ENCODE data around the gene PARVB.

DNA sequence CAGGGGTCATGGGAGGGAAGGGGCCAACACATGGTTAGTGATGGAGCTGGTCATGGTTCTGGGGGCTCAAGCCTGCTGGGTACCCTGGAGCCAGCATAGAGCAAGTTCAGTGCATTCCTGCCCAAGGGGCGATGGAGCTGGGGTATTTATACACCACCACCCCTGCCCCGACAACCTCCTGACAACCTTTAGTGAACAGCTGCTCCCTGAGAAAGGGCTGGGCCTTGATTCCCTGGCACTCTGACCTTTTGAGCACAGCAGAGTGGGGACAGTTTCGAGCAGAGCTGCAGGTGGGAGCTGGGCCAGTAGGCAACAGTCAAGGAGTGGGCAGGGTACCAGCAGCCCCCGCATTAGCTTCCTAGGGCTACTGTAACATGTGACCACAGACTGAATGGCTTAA lies 162.6 kb downstream of the PARVB start:
- TF ChIP-seq, protein P1, sequence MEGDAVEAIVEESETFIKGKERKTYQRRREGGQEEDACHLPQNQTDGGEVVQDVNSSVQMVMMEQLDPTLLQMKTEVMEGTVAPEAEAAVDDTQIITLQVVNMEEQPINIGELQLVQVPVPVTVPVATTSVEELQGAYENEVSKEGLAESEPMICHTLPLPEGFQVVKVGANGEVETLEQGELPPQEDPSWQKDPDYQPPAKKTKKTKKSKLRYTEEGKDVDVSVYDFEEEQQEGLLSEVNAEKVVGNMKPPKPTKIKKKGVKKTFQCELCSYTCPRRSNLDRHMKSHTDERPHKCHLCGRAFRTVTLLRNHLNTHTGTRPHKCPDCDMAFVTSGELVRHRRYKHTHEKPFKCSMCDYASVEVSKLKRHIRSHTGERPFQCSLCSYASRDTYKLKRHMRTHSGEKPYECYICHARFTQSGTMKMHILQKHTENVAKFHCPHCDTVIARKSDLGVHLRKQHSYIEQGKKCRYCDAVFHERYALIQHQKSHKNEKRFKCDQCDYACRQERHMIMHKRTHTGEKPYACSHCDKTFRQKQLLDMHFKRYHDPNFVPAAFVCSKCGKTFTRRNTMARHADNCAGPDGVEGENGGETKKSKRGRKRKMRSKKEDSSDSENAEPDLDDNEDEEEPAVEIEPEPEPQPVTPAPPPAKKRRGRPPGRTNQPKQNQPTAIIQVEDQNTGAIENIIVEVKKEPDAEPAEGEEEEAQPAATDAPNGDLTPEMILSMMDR (IDR thresholded peaks at IDR 0.05; ENCODE audit: low read length), result no peak
- TF ChIP-seq EZH2 (IDR thresholded peaks at IDR 0.05; ENCODE audit: borderline replicate concordance, low read length), result no peak

Measured in OCI-LY1 (cell line).